Measurements from ENCODE around the gene SFTPA1.
"Not testable (repeated sequence)": the region's sequence is repeated elsewhere in the genome, so short reads cannot be mapped to it uniquely, and the experiment has no call there.

- TF ChIP-seq CTCF, POLR2A (IDR thresholded peaks at IDR 0.05): not testable (repeated sequence)
These were observed 12.9 kb downstream of the SFTPA1 start for GRCh38 chr10:79623663-79624062.

All from testis (tissue), 2 donors.